WERI-Rb-1 (cell line): Measurements from ENCODE around the gene CAMKMT.
"Not testable (repeated sequence)": the region's sequence is repeated elsewhere in the genome, so short reads cannot be mapped to it uniquely, and the experiment has no call there.

Source experiments
- DNase-seq: peaks from one replicate; pipeline ENCODE4 v3.0.0-alpha.2; 2020
- H3K27ac ChIP-seq: fragments of 250-450 bp; sonication (Bioruptor Pico); 2 replicates; pipeline ENCODE4 v1.5.1; 2020; ENCODE audit warnings: mild to moderate bottlenecking, moderate library complexity
- H3K27me3 ChIP-seq: fragments of 250-450 bp; sonication (Bioruptor Pico); 2 replicates; pipeline ENCODE4 v1.5.1; 2021; ENCODE audit warnings: mild to moderate bottlenecking, low read depth, moderate library complexity; ENCODE audit not compliant: insufficient read depth, severe bottlenecking
- H3K36me3 ChIP-seq: fragments of 250-450 bp; sonication (Bioruptor Pico); 2 replicates; pipeline ENCODE4 v1.5.1; 2020; ENCODE audit warnings: mild to moderate bottlenecking, moderate library complexity
- H3K4me3 ChIP-seq: 2 replicates; pipeline ENCODE4 v1.5.1; 2011; ENCODE audit warnings: low read depth, mild to moderate bottlenecking, control low read depth, low read length
- H3K9me3 ChIP-seq: fragments of 250-450 bp; sonication (Bioruptor Pico); 2 replicates; pipeline ENCODE4 v1.5.1; 2021; ENCODE audit warnings: mild to moderate bottlenecking, moderate library complexity; ENCODE audit not compliant: severe bottlenecking
- CTCF ChIP-seq: IDR thresholded peaks from 2 replicates; pipeline ENCODE4 v1.5.1; 2011; ENCODE audit warnings: low read depth, mild to moderate bottlenecking, control low read depth, inconsistent platforms, low read length

Gene CAMKMT

DNA sequence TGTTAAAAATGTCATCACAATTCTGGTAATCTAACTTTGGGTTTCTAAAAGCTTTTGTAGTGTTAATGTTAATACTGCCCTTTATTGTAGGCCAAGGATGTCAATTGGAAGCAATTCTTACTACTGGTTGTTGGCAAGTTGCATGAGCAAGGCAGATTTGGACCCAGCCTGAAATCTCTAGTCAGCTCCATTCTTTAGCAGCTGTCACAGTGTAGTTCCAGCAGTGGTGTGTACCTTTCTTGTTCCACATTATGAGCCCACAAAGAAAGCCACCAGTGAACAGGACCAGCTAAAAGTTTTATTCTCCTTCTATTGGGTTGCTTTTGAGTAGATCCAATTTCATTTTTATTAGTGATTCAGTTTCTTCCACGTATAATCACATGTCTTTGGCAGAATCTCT is 133.8 kb downstream of the CAMKMT start:
- no peak overlapping the region for H3K4me3 ChIP-seq
- H3K27ac ChIP-seq, result no peak overlapping the region
- no peak for DNase-seq
- no peak for TF ChIP-seq CTCF
- H3K27me3 ChIP-seq, result no peaks in the 10 kb centered on the region
- H3K9me3 ChIP-seq, result no peaks in the 10 kb centered on the region
- H3K36me3 ChIP-seq, result no peaks in the 10 kb centered on the region

DNA sequence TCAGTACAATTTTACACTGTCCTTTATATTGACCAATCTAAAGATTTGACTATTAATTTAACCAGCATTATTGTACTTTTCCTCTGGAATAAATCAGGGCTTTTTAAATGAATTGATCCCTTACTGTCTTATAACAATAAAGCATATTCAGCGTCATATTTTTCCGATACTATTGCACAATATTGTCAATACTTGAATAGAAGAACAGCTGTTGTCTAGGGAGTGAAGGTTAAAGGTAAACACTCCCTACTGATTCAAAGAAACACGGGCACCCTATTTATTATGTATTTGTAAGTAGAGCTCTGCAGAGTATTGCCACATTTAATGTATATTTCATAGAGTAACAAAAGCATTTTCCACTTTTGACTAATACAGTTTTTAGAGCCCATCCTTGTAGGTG is 134.4 kb downstream of the CAMKMT start:
- Histone ChIP-seq H3K9me3 (no peaks in the 10 kb centered on the region), H3K27ac (no peak overlapping the region), H3K27me3 (no peaks in the 10 kb centered on the region), H3K36me3 (no peaks in the 10 kb centered on the region), H3K4me3 (no peak overlapping the region)
- no peak for DNase-seq
- TF ChIP-seq CTCF, result no peak

DNA sequence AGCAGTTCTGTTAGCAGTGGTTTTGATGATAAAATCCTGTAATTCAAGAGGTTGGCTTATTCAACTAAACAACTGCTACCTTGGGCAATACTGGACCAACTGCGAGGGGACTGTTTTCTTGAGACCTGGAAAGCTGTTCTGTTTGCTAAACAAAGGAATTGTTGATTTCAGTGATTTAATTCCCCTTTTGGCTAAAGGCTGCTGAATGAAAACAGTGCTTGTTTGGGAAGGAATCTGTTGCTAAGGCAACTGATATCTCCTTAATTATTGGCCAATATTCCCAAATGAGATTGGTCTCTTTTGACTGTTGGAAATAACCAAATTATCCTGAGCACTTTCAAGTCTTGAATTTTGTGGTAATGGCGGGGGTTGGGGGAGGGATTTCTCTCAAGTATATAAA is 136.8 kb downstream of the CAMKMT start:
- H3K4me3 ChIP-seq, result no peak overlapping the region
- no peaks in the 10 kb centered on the region for H3K27me3 ChIP-seq
- no peak overlapping the region for H3K27ac ChIP-seq
- TF ChIP-seq CTCF, result no peak
- DNase-seq, result no peak
- H3K36me3 ChIP-seq, result no peaks in the 10 kb centered on the region
- no peaks in the 10 kb centered on the region for H3K9me3 ChIP-seq

DNA sequence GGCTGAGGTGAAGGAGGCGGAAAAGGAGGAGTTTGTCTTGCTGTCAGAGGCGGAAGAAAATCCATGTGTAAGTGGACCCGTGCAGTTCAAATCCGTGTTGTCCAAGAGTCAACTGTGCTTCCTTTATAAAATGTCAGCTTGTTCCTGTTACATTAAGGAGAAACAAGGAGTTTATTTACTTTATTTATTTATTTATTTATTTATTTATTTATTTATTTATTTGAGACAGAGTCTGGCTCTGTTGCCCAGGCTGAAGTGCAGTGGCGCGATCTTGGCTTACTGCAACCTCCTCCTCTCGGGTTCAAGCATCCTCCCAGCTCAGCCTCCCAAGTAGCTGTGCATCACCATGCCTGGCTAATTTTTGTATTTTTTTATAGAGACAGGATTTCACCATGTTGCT is 143.9 kb downstream of the CAMKMT start:
- H3K27ac ChIP-seq, H3K4me3 ChIP-seq, H3K9me3 ChIP-seq, H3K36me3 ChIP-seq, H3K27me3 ChIP-seq, DNase-seq: not testable (repeated sequence)

- no peaks in the 10 kb centered on the region for H3K36me3 ChIP-seq
- H3K27me3 ChIP-seq, result no peaks in the 10 kb centered on the region
- DNase-seq, result no peak
- no peak overlapping the region for H3K27ac ChIP-seq
- no peaks in the 10 kb centered on the region for H3K9me3 ChIP-seq
- TF ChIP-seq CTCF, result no peak
- H3K4me3 ChIP-seq, result no peak overlapping the region
These were observed 148.5 kb downstream of the CAMKMT start for GRCh38 chr2:44510246-44510645.

DNA sequence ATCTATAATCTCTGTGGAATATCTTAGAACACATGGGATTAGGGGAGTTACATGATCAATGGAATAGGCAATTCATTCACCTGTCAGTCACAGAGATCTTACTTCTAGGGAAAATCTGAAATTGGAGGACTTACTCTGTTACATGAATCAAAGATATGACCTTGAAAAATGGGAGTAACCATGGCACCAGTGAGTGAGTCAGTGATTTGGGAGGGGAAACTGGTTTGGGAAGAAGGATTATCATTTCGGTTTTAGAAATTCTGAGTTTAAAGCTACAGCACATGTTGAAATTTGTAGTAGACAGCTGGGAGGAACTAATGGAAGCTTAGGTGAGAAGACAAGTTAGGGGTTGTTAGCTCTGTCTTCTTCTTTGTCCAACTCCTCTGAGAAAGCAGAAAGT is 153.7 kb downstream of the CAMKMT start:
- Histone ChIP-seq H3K27ac (no peak overlapping the region), H3K4me3 (no peak overlapping the region), H3K36me3 (no peaks in the 10 kb centered on the region), H3K27me3 (no peaks in the 10 kb centered on the region), H3K9me3 (no peaks in the 10 kb centered on the region)
- no peak for TF ChIP-seq CTCF
- DNase-seq, result no peak
